ENCODE data around the gene SLITRK5.

SLITRK5 gene

GRCh38 chr13:87669379-87669978, 1.7 kb upstream of the SLITRK5 start:
- peak; percentile 42 for DNase-seq (ENCODE audit: low spot score)

DNA sequence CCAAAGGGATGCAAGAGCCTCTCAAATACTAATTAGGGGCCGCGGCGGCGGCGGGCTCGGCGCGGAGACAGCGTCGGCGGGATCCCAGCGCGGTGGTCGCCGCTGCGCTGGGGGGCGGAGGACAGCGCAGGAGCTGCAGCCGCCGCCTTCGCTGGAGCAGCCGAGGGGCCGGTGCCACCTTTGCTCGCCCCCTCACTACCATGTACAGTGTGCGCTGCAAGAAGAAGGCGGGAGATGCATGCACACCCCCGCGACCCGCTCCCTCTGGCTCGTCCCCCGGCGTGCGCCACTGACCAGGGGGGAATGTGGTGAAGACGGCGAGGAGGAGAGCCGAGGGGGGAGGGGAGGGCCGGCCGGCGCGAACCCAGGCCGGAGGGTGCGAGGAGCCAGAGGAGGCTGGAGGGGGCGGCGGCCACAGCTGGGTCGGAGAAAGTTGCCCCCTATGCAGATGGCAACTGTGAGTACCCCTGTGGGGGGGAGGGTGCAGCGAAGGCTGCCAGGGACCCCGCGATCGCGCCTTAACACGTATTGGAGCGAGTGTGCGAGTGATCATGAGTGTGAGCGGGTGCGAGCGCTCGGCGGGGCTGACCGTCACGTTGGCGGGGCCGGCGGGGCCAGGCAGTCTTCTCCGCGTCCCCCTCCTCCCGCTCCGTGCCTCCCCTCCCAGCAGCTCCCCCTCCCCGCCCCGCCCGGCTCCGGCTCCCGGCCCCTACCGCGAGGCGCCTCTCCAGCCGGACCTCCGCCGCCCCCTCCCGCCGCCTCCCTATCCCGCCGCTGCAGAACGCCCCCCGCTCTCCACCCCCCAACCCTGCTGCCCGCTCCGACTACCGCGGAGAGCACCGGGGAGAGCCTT, 808 bp downstream of the SLITRK5 start:
- DNase-seq (ENCODE audit: low spot score): peak; percentile 21
- TF ChIP-seq CTCF (IDR thresholded peaks at IDR 0.05; ENCODE audit: extremely low read depth, missing control alignments): no peak

More at GRCh38 chr13:87669379-87669978, 1.7 kb upstream of the SLITRK5 start:
- TF ChIP-seq CTCF (IDR thresholded peaks at IDR 0.05; ENCODE audit: extremely low read depth, missing control alignments): peak; percentile 39

- peak; percentile 5 for DNase-seq (ENCODE audit: low spot score)
- no peak for TF ChIP-seq CTCF (IDR thresholded peaks at IDR 0.05; ENCODE audit: extremely low read depth, missing control alignments)
Observed at GRCh38 chr13:87674247-87674738, 3.1 kb downstream of the SLITRK5 start.

- DNase-seq (ENCODE audit: low spot score): no peak
- TF ChIP-seq CTCF (IDR thresholded peaks at IDR 0.05; ENCODE audit: extremely low read depth, missing control alignments): no peak
Observed at GRCh38 chr13:87675851-87676250, 4.7 kb downstream of the SLITRK5 start.

DNA sequence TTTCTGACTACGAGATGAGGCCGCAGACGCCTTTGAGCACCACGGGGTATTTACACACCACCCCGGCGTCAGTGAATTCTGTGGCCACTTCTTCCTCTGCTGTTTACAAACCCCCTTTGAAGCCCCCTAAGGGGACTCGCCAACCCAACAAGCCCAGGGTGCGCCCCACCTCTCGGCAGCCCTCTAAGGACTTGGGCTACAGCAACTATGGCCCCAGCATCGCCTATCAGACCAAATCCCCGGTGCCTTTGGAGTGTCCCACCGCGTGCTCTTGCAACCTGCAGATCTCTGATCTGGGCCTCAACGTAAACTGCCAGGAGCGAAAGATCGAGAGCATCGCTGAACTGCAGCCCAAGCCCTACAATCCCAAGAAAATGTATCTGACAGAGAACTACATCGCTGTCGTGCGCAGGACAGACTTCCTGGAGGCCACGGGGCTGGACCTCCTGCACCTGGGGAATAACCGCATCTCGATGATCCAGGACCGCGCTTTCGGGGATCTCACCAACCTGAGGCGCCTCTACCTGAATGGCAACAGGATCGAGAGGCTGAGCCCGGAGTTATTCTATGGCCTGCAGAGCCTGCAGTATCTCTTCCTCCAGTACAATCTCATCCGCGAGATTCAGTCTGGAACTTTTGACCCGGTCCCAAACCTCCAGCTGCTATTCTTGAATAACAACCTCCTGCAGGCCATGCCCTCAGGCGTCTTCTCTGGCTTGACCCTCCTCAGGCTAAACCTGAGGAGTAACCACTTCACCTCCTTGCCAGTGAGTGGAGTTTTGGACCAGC, 5.3 kb downstream of the SLITRK5 start:
- peak; percentile 17 for DNase-seq (ENCODE audit: low spot score)
- no peak for TF ChIP-seq CTCF (IDR thresholded peaks at IDR 0.05; ENCODE audit: extremely low read depth, missing control alignments)

GRCh38 chr13:87677043-87677495, 5.9 kb downstream of the SLITRK5 start:
- DNase-seq (ENCODE audit: low spot score): peak; percentile 18
- no peak for TF ChIP-seq CTCF (IDR thresholded peaks at IDR 0.05; ENCODE audit: extremely low read depth, missing control alignments)

All from GM20000 (cell line).